Peyer's patch (tissue), 4 donors: ENCODE measurements around the gene ZBP1. TPM values are rescaled to one million over a fixed set of nuclear protein-coding genes. Genes with fewer than 3 reads are reported as not detected.

ENCODE experiments used
- DNase-seq, 3 donors: peaks; one replicate each; pipeline ENCODE4 v3.0.0-alpha.2; 2017 to 2019
- H3K27ac ChIP-seq, 4 donors: fragments of 200-600 bp; sonication (generic); one replicate each; pipeline ENCODE4 v1.5.1; 2016 to 2019
- H3K27me3 ChIP-seq, 2 donors: fragments of 200-600 bp; sonication (generic); one replicate each; pipeline ENCODE4 v1.5.1; 2019
- H3K36me3 ChIP-seq, 3 donors: fragments of 200-600 bp; sonication (generic); one replicate each; pipeline ENCODE4 v1.5.1; 2016 to 2019
- H3K4me1 ChIP-seq, 4 donors: fragments of 200-600 bp; sonication (generic); one replicate each; pipeline ENCODE4 v1.5.1; 2016 to 2019
- H3K4me3 ChIP-seq, 4 donors: fragments of 200-600 bp; sonication (generic); 1 replicate in 3 of 4; 2 replicates in 1 of 4; pipeline ENCODE4 v1.5.1; 2016 to 2019; ENCODE audit warnings: mild to moderate bottlenecking in 1 of 4
- H3K9me3 ChIP-seq, 4 donors: fragments of 200-600 bp; sonication (generic); one replicate each; pipeline ENCODE4 v1.5.1; 2016 to 2019; ENCODE audit warnings: mild to moderate bottlenecking in 1 of 4
- POLR2A ChIP-seq, 2 donors: fragments of 450-650 bp; IDR thresholded peaks; one replicate each; pipeline ENCODE4 v1.5.1; 2017; ENCODE audit warnings: antibody characterized with exemption in 2 of 2, mild to moderate bottlenecking in 2 of 2, moderate library complexity in 2 of 2
- total RNA-seq, 4 donors: library from RNA; depleted of rRNA; stranded (reverse); fragments of >200 nt; gene quantifications; one replicate each; pipeline ENCODE4 v1.1.0, GENCODE V29; 2016
- TF ChIP-seq, protein P1 (sequence below), 6 experiments: fragments of 450-650 bp in 4 of 6; fragments of 200-600 bp in 2 of 6; sonication (generic) in 1 of 6; IDR thresholded peaks; one replicate each; pipeline ENCODE4 v1.5.1; 2017 to 2019; ENCODE audit warnings: antibody characterized with exemption in 6 of 6, mild to moderate bottlenecking in 3 of 6, moderate library complexity in 1 of 6

ZBP1 gene
- total RNA-seq, 4 donors from 2014 or later, result 2.3 to 14.0 (median 9.8) TPM; not detected in 1

DNA sequence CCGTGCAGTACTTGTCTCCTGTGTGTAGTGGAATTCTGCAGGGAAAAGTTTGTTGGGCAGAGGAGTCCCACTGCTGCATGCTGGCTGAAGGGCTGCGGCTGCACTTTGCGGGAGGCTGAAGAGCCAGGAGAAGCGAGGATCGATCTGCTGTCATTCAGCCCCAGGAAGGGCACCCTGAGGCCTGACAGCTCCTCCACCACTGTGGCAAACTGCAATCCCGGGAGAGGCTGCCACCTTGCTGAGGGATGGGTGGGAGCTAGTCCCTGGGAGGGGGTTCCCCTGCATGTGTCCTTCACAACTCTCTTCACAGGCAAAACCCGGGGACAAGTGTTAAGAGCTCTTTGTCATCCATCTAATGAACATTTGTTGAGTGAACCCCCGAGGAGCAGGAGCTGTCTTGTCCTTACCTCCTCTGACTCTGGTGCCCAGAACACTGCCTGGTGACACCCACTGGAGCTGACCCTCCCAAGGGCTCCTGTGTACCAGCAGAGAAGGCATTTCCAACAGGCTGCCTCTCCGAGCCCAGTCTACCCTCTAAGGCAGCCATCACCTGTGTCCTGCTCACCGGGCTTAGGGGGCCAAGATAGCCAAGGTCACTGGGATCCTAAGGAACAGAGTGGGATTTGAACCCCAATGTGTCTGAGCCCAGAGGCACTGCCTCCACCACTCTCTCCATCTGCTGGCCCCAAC, 41.6 kb downstream of the ZBP1 start:
- no peak for DNase-seq
- Histone ChIP-seq H3K4me1 (peaks cover 0 to 35% (median 0%) of the 10 kb centered on the region in 4 donors), H3K27me3 (no peaks in the 10 kb centered on the region), H3K9me3 (no peaks in the 10 kb centered on the region), H3K36me3 (no peaks in the 10 kb centered on the region), H3K4me3 (no peak overlapping the region), H3K27ac (peak overlapping the region in 1 of 4 donors; percentile 76)
- TF ChIP-seq POLR2A (IDR thresholded peaks at IDR 0.05), result no peak
- TF ChIP-seq, protein P1, sequence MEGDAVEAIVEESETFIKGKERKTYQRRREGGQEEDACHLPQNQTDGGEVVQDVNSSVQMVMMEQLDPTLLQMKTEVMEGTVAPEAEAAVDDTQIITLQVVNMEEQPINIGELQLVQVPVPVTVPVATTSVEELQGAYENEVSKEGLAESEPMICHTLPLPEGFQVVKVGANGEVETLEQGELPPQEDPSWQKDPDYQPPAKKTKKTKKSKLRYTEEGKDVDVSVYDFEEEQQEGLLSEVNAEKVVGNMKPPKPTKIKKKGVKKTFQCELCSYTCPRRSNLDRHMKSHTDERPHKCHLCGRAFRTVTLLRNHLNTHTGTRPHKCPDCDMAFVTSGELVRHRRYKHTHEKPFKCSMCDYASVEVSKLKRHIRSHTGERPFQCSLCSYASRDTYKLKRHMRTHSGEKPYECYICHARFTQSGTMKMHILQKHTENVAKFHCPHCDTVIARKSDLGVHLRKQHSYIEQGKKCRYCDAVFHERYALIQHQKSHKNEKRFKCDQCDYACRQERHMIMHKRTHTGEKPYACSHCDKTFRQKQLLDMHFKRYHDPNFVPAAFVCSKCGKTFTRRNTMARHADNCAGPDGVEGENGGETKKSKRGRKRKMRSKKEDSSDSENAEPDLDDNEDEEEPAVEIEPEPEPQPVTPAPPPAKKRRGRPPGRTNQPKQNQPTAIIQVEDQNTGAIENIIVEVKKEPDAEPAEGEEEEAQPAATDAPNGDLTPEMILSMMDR (IDR thresholded peaks at IDR 0.05), result no peak

DNA sequence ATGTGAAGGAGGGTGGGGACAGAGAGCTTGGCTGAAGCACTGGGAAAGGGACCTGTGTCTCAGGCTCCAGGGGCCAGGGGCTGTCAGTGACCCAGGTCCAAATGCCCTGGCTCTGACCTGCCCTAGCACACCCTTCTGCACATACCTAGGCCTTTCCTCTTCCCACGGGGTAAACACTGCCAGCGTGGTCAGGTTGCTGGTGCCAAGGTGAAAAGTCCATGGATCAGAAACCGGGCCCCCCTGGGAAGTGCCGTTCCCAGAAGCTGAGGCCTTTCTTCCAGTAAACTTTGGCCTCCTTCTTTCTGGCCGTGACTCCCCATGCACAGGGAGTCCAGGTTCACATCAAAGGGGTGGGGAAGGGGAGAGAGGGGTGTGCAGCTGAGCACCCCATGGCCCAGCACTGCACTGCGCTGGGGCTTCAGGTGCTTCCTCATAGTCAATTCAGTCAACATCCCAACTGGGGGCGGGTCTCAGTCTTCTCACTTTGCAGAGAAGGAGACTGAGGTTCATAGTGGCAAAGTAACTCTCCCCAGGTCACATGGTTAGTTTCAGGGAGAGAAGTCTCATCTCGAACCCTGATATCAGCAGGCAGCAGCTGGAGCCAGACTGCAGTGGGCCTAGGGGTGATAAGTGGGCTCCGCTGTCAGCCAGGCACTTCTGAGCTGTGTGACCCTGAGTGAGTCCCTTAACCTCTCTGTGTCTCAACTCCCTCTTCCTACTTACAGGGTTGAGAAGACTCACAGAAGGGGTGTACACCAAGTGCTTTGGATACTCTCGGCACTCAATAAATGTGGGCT, 42.3 kb downstream of the ZBP1 start:
- H3K27ac ChIP-seq, result peak overlapping the region in 2 of 4 donors; percentile 30 to 76
- TF ChIP-seq, protein P1 (IDR thresholded peaks at IDR 0.05), result no peak
- TF ChIP-seq POLR2A (IDR thresholded peaks at IDR 0.05), result no peak
- DNase-seq, result peak in 2 of 3 donors; percentile 76 to 80

DNA sequence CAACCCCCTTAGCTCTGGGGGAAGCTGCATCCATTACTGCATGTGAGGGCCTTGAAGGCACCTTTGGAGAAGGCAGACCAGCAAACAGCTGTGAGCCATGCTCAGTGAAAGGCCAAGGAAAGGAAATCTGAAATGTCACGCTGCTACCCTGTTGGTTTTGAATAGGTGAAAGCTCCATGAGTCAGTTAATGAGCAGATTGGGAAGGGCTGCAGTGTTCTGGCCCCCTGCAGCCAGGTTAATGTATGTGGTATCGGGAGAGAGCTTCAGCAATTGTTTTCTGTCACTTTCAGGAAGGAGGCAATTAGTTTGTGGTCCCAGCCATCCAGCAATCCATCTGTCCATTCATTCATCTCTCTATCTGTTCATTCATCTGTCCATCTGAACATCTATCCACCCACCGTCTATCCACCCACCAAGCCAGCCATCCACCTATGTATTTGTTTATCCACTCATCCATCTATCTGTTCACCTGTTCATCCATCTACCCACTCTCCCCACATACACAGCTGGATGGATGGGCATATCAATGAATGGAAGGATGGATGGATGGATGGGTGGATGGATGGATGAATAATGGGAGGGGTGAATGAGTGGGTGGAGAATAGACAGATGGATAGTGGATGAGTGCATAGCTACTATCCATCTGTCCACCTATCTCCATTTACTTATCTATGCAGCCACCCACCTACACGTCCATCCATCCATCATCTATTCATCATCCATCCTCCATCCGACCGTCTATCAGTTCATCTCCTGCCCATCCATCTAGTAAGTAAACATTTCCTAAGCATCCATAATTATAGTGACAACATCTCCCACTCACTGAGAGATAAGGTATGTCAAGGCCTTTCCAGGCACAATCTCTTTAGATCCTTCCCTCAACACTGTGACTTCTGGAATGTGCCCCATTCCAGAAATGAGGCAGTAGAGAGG, 43.3 kb downstream of the ZBP1 start:
- TF ChIP-seq, protein P1 (IDR thresholded peaks at IDR 0.05), result no peak
- TF ChIP-seq POLR2A (IDR thresholded peaks at IDR 0.05), result no peak
- Histone ChIP-seq H3K9me3 (no peaks in the 10 kb centered on the region), H3K36me3 (no peaks in the 10 kb centered on the region), H3K27ac (peak overlapping the region in 2 of 4 donors; percentile 30 to 76), H3K4me1 (peaks cover 0 to 31% (median 0%) of the 10 kb centered on the region in 4 donors), H3K4me3 (no peak overlapping the region), H3K27me3 (no peaks in the 10 kb centered on the region)
- DNase-seq, result no peak

More for the DNA sequence above, 42.3 kb downstream of the ZBP1 start:
- Histone ChIP-seq H3K4me3 (no peak overlapping the region), H3K27me3 (no peaks in the 10 kb centered on the region), H3K4me1 (peaks cover 0 to 35% (median 0%) of the 10 kb centered on the region in 4 donors), H3K9me3 (no peaks in the 10 kb centered on the region), H3K36me3 (no peaks in the 10 kb centered on the region)

DNA sequence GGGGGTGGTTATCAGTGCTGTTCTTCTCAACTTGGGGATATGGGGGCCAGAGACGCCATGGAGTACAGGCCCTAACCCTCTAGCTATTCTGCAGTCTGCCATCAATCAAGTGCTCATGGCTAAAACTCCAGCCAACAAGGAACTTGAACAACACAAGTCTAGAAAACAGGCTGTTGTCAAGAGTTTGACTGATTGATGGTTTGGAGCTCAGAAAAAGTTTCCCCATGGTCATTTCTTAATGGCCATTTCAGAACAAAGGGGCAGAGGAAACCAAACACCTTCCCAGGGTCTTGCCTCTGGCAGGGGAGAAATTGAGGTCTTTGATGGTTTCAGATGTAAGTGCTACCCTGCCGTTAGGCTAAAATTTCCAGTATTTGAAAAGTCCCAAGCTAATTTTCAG, 44.2 kb downstream of the ZBP1 start:
- no peak for DNase-seq
- Histone ChIP-seq H3K27ac (no peak overlapping the region), H3K27me3 (no peaks in the 10 kb centered on the region), H3K9me3 (no peaks in the 10 kb centered on the region), H3K4me1 (peaks cover 0 to 23% (median 0%) of the 10 kb centered on the region in 4 donors), H3K36me3 (no peaks in the 10 kb centered on the region), H3K4me3 (no peak overlapping the region)
- TF ChIP-seq, protein P1 (IDR thresholded peaks at IDR 0.05), result no peak
- no peak for TF ChIP-seq POLR2A (IDR thresholded peaks at IDR 0.05)

DNA sequence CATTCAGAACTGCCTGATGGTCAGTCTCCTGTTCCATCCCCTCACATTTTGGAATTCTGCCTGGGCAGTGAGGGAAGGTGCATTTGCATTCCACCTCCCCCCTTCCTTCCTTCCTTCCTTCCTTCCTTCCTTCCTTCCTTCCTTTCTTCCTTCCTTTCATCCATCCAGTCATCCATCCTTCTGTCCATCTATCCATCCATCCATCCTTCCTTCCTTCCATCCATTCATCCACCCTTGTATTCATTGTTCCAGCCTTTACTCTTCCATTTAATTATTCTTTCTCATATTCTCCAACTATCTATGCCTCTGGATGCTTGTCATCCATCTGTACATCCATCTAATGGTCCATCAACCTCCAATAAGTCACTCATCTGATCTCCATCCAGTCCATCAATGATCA, 45.3 kb downstream of the ZBP1 start:
- no peak overlapping the region for H3K4me3 ChIP-seq
- H3K36me3 ChIP-seq, result no peaks in the 10 kb centered on the region
- H3K9me3 ChIP-seq, result no peaks in the 10 kb centered on the region
- TF ChIP-seq, protein P1 (IDR thresholded peaks at IDR 0.05), result no peak
- TF ChIP-seq POLR2A (IDR thresholded peaks at IDR 0.05), result no peak
- DNase-seq, result no peak
- H3K27me3 ChIP-seq, result no peaks in the 10 kb centered on the region
- peaks cover 0 to 23% (median 3%) of the 10 kb centered on the region in 4 donors for H3K4me1 ChIP-seq
- no peak overlapping the region for H3K27ac ChIP-seq
